ENCODE results near the gene TPRX2. TPM values are rescaled to one million over a fixed set of nuclear protein-coding genes. Genes with fewer than 3 reads are reported as not detected.

Gene TPRX2
- total and polyA plus RNA-seq, 2 of the 13 experiments (the other 11 are each of a cell fraction or from before 2014, with no cell fraction given) = not detected

DNA sequence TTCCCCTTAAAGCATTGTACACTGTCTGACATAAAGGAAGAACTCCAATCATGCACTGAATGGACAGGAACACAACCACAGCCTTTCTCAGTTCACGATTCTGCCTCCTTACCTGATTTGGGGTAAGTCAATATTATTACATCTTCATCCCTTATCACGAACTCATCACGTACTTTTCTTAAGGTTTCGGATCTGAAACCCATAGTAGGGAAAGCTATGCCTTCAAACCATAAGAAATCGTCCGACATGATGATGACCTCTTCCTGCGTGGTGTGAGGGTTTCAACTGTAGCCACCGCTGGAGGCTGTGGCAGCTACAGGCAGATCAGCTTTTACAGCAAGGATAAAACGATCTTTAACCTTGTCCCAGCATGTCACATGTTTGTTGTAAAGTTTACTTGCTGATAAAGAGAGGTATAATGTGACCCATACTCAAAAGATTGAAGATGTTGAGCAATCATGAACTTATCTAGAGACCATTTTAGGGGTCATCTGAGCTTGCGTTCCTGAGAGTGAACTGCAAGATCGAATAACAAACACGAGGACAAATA, 27.1 kb downstream of the TPRX2 start, which contains the start of gene SULT2A1 (continued):
- TF ChIP-seq MED8 (CRISPR knock-in tag; IDR thresholded peaks at IDR 0.05; ENCODE audit: insufficient replicate concordance) (no peak), ZNF329 (CRISPR knock-in tag; IDR thresholded peaks at IDR 0.05; ENCODE audit: low read depth) (no peak), ZNF775 (CRISPR knock-in tag; IDR thresholded peaks at IDR 0.05; ENCODE audit: borderline replicate concordance) (no peak), SPEN (CRISPR knock-in tag; IDR thresholded peaks at IDR 0.05; ENCODE audit: low read depth) (peak; percentile 62; the same call in 1 of the 2 replicates), PPARG (CRISPR knock-in tag; conservative IDR thresholded peaks at IDR 0.05) (peak; percentile 98), FOXP1 (IDR thresholded peaks at IDR 0.05) (no peak), FOXP1 (CRISPR knock-in tag; IDR thresholded peaks at IDR 0.05) (peak; percentile 91), SRSF9 (IDR thresholded peaks at IDR 0.05; ENCODE audit: borderline replicate concordance, insufficient read depth, low read depth, low read length, poor library complexity, severe bottlenecking) (no peak), FOSL2 (CRISPR knock-in tag; IDR thresholded peaks at IDR 0.05) (peak; percentile 55), THYN1 (CRISPR knock-in tag; IDR thresholded peaks at IDR 0.05; ENCODE audit: borderline replicate concordance, low read depth) (no peak), POLR2A (IDR thresholded peaks at IDR 0.05; ENCODE audit: insufficient read depth in 1 of 2, low read depth in 2 of 2, low read length in 2 of 2) (peak; percentile 89 to 97), MXI1 (IDR thresholded peaks at IDR 0.05; ENCODE audit: borderline replicate concordance, low read depth, low read length) (peak; percentile 33; the same call in 1 of the 3 replicates), NR2F6 (IDR thresholded peaks at IDR 0.05) (peak; percentile 89), NR2F6 (CRISPR knock-in tag; IDR thresholded peaks at IDR 0.05) (peak; percentile 92), ARNT2 (CRISPR knock-in tag; IDR thresholded peaks at IDR 0.05; ENCODE audit: low read depth) (0 out of 2 replicates have a peak, but pooled peaks have one; percentile 50), HDAC2 (CRISPR knock-in tag; IDR thresholded peaks at IDR 0.05) (peak; percentile 95), NR2C2 (CRISPR knock-in tag; IDR thresholded peaks at IDR 0.05; ENCODE audit: borderline replicate concordance) (peak; percentile 87), XBP1 (CRISPR knock-in tag; IDR thresholded peaks at IDR 0.05) (no peak), SP1 (IDR thresholded peaks at IDR 0.05) (no peak), SP1 (CRISPR knock-in tag; IDR thresholded peaks at IDR 0.05) (no peak), ZNF510 (CRISPR knock-in tag; IDR thresholded peaks at IDR 0.05; ENCODE audit: low read depth) (no peak), CAMTA2 (CRISPR knock-in tag; IDR thresholded peaks at IDR 0.05; ENCODE audit: borderline replicate concordance) (no peak)
- TF ChIP-seq, protein P1, sequence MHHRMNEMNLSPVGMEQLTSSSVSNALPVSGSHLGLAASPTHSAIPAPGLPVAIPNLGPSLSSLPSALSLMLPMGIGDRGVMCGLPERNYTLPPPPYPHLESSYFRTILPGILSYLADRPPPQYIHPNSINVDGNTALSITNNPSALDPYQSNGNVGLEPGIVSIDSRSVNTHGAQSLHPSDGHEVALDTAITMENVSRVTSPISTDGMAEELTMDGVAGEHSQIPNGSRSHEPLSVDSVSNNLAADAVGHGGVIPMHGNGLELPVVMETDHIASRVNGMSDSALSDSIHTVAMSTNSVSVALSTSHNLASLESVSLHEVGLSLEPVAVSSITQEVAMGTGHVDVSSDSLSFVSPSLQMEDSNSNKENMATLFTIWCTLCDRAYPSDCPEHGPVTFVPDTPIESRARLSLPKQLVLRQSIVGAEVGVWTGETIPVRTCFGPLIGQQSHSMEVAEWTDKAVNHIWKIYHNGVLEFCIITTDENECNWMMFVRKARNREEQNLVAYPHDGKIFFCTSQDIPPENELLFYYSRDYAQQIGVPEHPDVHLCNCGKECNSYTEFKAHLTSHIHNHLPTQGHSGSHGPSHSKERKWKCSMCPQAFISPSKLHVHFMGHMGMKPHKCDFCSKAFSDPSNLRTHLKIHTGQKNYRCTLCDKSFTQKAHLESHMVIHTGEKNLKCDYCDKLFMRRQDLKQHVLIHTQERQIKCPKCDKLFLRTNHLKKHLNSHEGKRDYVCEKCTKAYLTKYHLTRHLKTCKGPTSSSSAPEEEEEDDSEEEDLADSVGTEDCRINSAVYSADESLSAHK (CRISPR knock-in tag; IDR thresholded peaks at IDR 0.05; ENCODE audit: borderline replicate concordance) = no peak
- TF ChIP-seq, protein P2, sequence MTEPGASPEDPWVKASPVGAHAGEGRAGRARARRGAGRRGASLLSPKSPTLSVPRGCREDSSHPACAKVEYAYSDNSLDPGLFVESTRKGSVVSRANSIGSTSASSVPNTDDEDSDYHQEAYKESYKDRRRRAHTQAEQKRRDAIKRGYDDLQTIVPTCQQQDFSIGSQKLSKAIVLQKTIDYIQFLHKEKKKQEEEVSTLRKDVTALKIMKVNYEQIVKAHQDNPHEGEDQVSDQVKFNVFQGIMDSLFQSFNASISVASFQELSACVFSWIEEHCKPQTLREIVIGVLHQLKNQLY (CRISPR knock-in tag; IDR thresholded peaks at IDR 0.05) = peak; percentile 87
- TF ChIP-seq, protein P3, sequence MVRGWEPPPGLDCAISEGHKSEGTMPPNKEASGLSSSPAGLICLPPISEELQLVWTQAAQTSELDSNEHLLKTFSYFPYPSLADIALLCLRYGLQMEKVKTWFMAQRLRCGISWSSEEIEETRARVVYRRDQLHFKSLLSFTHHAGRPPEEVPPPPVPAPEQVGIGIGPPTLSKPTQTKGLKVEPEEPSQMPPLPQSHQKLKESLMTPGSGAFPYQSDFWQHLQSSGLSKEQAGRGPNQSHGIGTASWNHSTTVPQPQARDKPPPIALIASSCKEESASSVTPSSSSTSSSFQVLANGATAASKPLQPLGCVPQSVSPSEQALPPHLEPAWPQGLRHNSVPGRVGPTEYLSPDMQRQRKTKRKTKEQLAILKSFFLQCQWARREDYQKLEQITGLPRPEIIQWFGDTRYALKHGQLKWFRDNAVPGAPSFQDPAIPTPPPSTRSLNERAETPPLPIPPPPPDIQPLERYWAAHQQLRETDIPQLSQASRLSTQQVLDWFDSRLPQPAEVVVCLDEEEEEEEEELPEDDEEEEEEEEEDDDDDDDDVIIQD (CRISPR knock-in tag; IDR thresholded peaks at IDR 0.05; ENCODE audit: low read depth) = peak; percentile 90; the same call in 1 of the 2 replicates
- TF ChIP-seq, protein P4, sequence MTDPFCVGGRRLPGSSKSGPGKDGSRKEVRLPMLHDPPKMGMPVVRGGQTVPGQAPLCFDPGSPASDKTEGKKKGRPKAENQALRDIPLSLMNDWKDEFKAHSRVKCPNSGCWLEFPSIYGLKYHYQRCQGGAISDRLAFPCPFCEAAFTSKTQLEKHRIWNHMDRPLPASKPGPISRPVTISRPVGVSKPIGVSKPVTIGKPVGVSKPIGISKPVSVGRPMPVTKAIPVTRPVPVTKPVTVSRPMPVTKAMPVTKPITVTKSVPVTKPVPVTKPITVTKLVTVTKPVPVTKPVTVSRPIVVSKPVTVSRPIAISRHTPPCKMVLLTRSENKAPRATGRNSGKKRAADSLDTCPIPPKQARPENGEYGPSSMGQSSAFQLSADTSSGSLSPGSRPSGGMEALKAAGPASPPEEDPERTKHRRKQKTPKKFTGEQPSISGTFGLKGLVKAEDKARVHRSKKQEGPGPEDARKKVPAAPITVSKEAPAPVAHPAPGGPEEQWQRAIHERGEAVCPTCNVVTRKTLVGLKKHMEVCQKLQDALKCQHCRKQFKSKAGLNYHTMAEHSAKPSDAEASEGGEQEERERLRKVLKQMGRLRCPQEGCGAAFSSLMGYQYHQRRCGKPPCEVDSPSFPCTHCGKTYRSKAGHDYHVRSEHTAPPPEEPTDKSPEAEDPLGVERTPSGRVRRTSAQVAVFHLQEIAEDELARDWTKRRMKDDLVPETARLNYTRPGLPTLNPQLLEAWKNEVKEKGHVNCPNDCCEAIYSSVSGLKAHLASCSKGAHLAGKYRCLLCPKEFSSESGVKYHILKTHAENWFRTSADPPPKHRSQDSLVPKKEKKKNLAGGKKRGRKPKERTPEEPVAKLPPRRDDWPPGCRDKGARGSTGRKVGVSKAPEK (CRISPR knock-in tag; IDR thresholded peaks at IDR 0.05; ENCODE audit: borderline replicate concordance) = 0 out of 2 replicates have a peak, but pooled peaks have one; percentile 25
